CD4-positive, alpha-beta T cell treated with Interleukin-2 at 100 ng/mL for 4 hours (primary cell): ENCODE data around the gene RNF144B.
A peak's percentile ranks its signal among the peaks of the same experiment; 100 is the strongest.
"Not testable (repeated sequence)": the region's sequence is repeated elsewhere in the genome, so short reads cannot be mapped to it uniquely, and the experiment has no call there.

Source experiments
- DNase-seq: peaks from one replicate; pipeline ENCODE4 v3.0.0-alpha.2; 2020; ENCODE audit warnings: low spot score

RNF144B gene

GRCh38 chr6:18445228-18445627 lies 58.1 kb downstream of the RNF144B start:
- DNase-seq = no peak

- no peak for DNase-seq
Measured at GRCh38 chr6:18446771-18447170, 59.6 kb downstream of the RNF144B start.

GRCh38 chr6:18447552-18447951 lies 60.4 kb downstream of the RNF144B start:
- no peak for DNase-seq

GRCh38 chr6:18451756-18452155 lies 64.6 kb downstream of the RNF144B start:
- no peak for DNase-seq

GRCh38 chr6:18454446-18454845 lies 67.3 kb downstream of the RNF144B start:
- DNase-seq = no peak

GRCh38 chr6:18457065-18457737 lies 70.1 kb downstream of the RNF144B start:
- no peak for DNase-seq

GRCh38 chr6:18458086-18458485 lies 70.9 kb downstream of the RNF144B start:
- DNase-seq = not testable (repeated sequence)

- no peak for DNase-seq
Measured at GRCh38 chr6:18463429-18463828, 76.3 kb downstream of the RNF144B start.

GRCh38 chr6:18464176-18464575 lies 77.0 kb downstream of the RNF144B start:
- no peak for DNase-seq

- DNase-seq = no peak
Measured at GRCh38 chr6:18465410-18466154, 78.4 kb downstream of the RNF144B start.

GRCh38 chr6:18467741-18468502 lies 80.8 kb downstream of the RNF144B start:
- DNase-seq = no peak

GRCh38 chr6:18468503-18468843 lies 81.3 kb downstream of the RNF144B start:
- no peak for DNase-seq

- no peak for DNase-seq
Measured at GRCh38 chr6:18469536-18469935, 82.4 kb downstream of the RNF144B start.

GRCh38 chr6:18471232-18471964 lies 84.2 kb downstream of the RNF144B start:
- DNase-seq = no peak

GRCh38 chr6:18472941-18473340 lies 85.8 kb downstream of the RNF144B start:
- no peak for DNase-seq

- DNase-seq = no peak
Measured at GRCh38 chr6:18473755-18474154, 86.6 kb downstream of the RNF144B start.

GRCh38 chr6:18477301-18477941 lies 90.3 kb downstream of the RNF144B start:
- DNase-seq = peak; percentile 5

GRCh38 chr6:18478610-18479009 lies 91.5 kb downstream of the RNF144B start:
- DNase-seq = no peak

- no peak for DNase-seq
Measured at GRCh38 chr6:18481870-18482269, 94.7 kb downstream of the RNF144B start.

GRCh38 chr6:18485660-18486435 lies 98.7 kb downstream of the RNF144B start:
- DNase-seq = no peak

- DNase-seq = no peak
Measured at GRCh38 chr6:18488004-18488403, 100.9 kb downstream of the RNF144B start.
